ENCODE measurements around the gene OGFR. TPM values are rescaled to one million over a fixed set of nuclear protein-coding genes. Genes with fewer than 3 reads are reported as not detected.

The OGFR gene
- total RNA-seq, 2 experiments from 2014 or later: 67.0 to 76.6 TPM

DNA sequence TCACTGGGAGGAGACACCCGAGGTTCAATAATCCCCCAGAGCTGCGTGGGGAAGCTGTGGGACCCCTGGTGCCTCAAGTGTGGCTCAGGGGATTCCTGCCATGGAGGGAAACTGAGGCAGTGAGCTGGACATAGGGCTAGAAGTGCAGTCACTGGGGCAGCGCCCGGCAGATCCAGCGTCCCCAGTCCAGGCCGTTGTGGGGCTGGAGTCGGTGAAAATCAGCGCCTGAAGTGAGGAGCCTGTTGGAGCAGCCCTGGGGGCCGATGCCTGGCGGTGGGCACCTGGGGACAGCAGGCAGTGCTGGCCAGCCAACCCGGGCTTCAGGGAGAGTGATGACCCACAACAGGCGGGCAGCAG lies 10.1 kb downstream of the OGFR start:
- ChIA-PET POLR2A (interaction anchor here (1.5 kb wide), 1 partner anchor 47 kb away, joined by 3 read pairs; the partner anchor contains the start of gene TCFL5), CTCF (no interaction called here)
- no peak for DNase-seq
- ATAC-seq: no peak
- Mint-ChIP-seq H3K9me3 (ENCODE audit: insufficient read depth) (no peaks in the 10 kb centered on the region), H3K27me3 (ENCODE audit: low read depth) (peaks cover 25% of the 10 kb centered on the region), H3K4me1 (ENCODE audit: low read depth) (peaks cover 4% of the 10 kb centered on the region), H3K36me3 (ENCODE audit: low read depth) (peaks cover 15% of the 10 kb centered on the region), H3K4me3 (no peak overlapping the region), H3K27ac (no peak overlapping the region)

DNA sequence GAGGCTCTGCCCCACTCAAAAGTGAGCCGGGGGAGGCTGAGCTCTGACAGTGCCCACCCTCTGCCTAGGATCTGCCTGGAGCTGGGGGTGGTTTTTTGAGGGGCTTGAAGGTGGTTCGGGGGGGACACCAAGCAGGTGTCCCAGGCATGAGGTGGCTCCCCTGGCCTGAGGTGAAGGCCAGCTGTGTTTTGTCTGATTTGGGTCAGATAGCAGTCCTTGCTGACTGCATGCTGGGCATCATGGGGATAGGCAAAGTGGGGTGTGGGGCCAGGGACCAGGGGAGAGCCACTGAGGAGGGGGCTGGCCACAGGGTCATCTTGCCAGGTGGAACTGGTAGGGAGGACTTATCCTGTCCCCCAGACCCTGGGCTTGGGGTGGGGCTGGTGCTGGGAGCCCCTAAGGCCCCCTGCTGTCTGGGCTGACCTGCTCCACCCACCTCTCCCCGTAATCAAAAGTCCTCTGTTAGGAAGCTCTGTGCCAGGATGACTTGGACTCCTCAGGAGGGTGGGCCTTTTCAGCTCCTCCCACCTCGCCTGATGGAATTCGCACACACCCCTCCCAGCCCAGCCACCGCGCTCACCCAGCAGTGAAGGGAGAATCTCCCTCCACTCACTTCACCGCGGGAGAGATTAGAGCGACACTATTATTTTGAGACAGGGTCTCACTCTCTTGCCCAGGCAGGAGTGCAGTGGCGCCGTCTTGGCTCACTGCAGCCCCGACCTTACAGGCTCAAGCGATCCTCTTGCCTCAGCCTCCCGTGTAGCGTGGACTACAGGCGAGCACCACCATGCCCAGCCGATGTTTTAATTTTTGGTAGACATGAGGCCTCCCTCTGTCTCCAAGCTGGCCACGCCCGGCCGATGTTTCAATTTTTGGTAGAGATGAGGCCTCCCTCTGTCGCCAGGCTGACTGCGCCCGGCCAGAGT lies 10.7 kb downstream of the OGFR start:
- CTCF ChIA-PET: no interaction called here
- POLR2A ChIA-PET: interaction anchor here (1.5 kb wide), 1 partner anchor 46 kb away, joined by 3 read pairs; the partner anchor contains the start of gene TCFL5

DNA sequence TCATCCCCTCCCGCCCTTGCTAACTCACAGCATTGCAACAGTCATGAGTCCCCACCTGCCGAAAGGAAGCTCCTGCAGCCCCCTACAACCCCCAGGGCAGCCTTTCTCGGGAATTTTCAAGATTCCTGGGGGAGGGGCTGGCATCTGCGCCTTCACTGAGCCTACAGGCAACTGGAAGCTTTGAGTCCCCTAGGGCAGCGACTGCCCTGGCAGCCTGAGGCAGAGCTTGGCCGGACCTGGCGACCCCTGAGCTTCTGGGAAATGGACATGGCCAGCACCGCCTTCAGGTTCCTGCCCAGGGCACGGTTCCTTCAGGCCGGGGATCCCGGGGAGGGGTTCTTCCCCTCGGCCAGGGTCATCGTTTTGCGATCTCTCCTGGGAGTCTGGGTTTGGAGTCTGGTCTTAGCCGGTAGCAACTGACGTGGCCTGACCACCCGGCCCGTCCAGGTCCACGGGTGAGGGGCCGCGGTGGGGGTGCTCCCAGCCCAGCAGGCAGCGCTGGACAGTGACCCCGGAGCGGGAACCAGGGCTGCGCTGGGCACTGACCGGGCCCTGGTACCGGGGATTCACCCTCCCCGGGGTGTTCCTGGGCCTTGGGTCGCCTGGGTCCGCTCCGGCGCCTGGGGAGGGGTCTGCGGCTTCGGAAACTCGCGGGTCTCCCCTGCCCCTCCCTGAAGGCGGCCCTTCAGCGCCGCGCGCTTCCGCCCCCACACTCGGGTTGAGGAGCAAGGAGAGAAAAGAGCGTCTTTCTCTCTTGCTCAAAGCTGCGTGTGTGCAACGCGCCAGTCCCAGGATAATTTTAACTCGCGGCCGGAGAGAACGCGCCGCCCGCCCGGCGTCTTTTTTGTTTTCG lies 11.6 kb downstream of the OGFR start:
- ChIA-PET CTCF (interaction anchor here (1.0 kb wide), 1 partner anchor 8 kb away, joined by 3 read pairs; no protein-coding TSS in a partner anchor), POLR2A (interaction anchor here (1.3 to 1.5 kb wide), 2 partner anchors 11 to 45 kb away, joined by 3 read pairs; partner anchors contain the start of gene TCFL5)
- no peak for ATAC-seq
- DNase-seq: no peak
- H3K36me3 Mint-ChIP-seq (ENCODE audit: low read depth): peaks cover 9% of the 10 kb centered on the region
- peak overlapping the region; percentile 22 for H3K4me3 Mint-ChIP-seq
- peaks cover 4% of the 10 kb centered on the region for H3K4me1 Mint-ChIP-seq (ENCODE audit: low read depth)
- H3K27ac Mint-ChIP-seq: no peak overlapping the region
- peaks cover 25% of the 10 kb centered on the region for H3K27me3 Mint-ChIP-seq (ENCODE audit: low read depth)
- H3K9me3 Mint-ChIP-seq (ENCODE audit: insufficient read depth): no peaks in the 10 kb centered on the region

More for the DNA sequence above, 10.7 kb downstream of the OGFR start:
- Mint-ChIP-seq H3K4me3 (no peak overlapping the region), H3K36me3 (ENCODE audit: low read depth) (peaks cover 10% of the 10 kb centered on the region), H3K27me3 (ENCODE audit: low read depth) (peaks cover 25% of the 10 kb centered on the region), H3K9me3 (ENCODE audit: insufficient read depth) (no peaks in the 10 kb centered on the region), H3K27ac (no peak overlapping the region), H3K4me1 (ENCODE audit: low read depth) (peaks cover 4% of the 10 kb centered on the region)
- no peak for DNase-seq
- ATAC-seq: no peak

DNA sequence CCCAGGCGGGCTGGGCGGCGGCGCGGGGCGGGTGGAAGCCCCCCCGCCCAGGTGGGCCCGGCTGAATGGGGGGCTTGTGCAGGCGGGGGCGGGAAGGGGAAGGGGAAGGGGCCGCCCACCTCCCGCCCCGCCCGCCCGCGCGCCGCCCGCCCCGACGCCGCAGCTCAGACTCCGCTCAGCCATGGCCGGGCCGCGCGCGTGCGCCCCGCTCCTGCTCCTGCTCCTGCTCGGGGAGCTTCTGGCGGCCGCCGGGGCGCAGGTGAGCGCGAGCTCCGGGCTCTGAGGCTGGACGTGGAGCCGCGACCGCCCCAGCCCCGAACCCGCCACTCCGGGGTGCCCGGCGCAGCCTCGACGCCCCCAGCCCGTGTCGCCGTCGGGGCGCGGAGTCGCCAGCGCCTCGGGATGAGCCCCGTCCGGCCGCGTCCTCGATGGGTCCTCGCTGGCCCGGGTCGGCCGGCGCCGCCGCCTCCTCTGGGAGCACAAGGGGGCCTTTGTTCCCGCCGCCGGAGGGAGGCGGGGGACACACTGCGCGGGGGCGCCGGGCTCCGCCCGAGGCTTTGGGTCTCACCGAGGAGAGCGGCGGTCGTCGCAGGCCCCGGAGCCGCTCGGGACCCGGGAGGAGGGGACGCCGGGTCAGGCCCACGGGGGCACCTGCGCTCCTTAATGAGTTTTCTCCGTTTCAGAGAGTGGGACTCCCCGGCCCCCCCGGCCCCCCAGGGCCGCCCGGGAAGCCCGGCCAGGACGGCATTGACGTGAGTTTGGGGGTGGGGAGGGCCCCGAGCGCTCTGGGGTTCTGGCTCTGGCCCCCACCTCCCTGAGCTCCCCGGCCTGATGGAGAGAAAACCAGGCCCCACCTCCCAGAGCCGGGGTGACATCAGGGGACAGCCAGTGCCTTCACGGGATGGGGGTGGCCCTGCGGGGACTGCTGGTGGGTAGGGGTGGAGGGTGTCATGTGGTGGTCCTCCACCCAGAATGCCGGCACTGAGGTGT lies 12.5 kb downstream of the OGFR start, which contains the start of gene COL9A3:
Gene COL9A3, plus strand, starts transcription at position 167 of the 990 bp plus-strand sequence. Its CDS starts 15 bp downstream, at position 182.
- peaks cover 25% of the 10 kb centered on the region for H3K27me3 Mint-ChIP-seq (ENCODE audit: low read depth)
- no peak within 1 kb of the TSS for H3K27ac Mint-ChIP-seq
- peaks cover 4% of the 10 kb centered on the region for H3K4me1 Mint-ChIP-seq (ENCODE audit: low read depth)
- ChIA-PET POLR2A (interaction anchor here (1.3 kb wide), 1 partner anchor 12 kb away, joined by 3 read pairs; no protein-coding TSS in a partner anchor), CTCF (interaction anchor here (1.0 kb wide), 1 partner anchor 9 kb away, joined by 3 read pairs; no protein-coding TSS in a partner anchor)
- no peaks in the 10 kb centered on the region for H3K9me3 Mint-ChIP-seq (ENCODE audit: insufficient read depth)
- peaks cover 5% of the 10 kb centered on the region for H3K36me3 Mint-ChIP-seq (ENCODE audit: low read depth)
- H3K4me3 Mint-ChIP-seq: peak within 1 kb of the TSS; percentile 22
- ATAC-seq (peak; percentile 45), DNase-seq (no peak)

DNA sequence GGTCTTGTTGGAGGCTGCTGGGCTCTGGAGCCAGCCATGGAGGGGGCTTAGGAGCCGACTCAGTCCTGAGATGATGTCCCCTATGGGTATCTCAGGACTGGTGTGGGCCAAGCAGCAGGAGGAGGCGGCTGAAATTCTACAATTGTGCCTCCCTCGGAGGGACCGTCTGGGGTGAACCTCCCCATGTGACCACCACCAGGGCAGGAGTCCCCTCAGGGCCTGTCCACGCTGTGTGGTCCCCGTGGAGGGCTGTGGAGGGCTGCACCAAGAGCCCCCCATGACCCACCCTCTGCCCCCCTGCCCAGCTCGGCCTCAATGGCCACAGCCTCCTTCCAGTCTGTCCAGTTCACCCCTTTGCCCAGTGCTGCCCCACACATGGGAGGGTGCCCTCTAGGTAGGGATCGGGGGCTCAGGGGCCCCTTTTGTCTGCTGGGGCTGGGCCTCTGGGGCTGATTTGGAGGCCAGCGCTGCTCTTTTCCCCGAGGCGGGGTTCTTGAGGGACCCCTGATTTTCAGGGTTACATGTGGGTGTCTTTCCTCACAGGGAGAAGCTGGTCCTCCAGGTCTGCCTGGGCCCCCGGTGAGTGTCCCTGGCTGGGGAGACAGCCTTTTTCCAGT lies 13.4 kb downstream of the OGFR start:
- ATAC-seq (no peak), DNase-seq (no peak)
- CTCF ChIA-PET: no interaction called here
- Mint-ChIP-seq H3K9me3 (ENCODE audit: insufficient read depth) (no peaks in the 10 kb centered on the region), H3K4me3 (no peak overlapping the region), H3K27me3 (ENCODE audit: low read depth) (peaks cover 25% of the 10 kb centered on the region), H3K4me1 (ENCODE audit: low read depth) (peaks cover 6% of the 10 kb centered on the region), H3K36me3 (ENCODE audit: low read depth) (no peaks in the 10 kb centered on the region), H3K27ac (no peak overlapping the region)
- POLR2A ChIA-PET: no interaction called here

DNA sequence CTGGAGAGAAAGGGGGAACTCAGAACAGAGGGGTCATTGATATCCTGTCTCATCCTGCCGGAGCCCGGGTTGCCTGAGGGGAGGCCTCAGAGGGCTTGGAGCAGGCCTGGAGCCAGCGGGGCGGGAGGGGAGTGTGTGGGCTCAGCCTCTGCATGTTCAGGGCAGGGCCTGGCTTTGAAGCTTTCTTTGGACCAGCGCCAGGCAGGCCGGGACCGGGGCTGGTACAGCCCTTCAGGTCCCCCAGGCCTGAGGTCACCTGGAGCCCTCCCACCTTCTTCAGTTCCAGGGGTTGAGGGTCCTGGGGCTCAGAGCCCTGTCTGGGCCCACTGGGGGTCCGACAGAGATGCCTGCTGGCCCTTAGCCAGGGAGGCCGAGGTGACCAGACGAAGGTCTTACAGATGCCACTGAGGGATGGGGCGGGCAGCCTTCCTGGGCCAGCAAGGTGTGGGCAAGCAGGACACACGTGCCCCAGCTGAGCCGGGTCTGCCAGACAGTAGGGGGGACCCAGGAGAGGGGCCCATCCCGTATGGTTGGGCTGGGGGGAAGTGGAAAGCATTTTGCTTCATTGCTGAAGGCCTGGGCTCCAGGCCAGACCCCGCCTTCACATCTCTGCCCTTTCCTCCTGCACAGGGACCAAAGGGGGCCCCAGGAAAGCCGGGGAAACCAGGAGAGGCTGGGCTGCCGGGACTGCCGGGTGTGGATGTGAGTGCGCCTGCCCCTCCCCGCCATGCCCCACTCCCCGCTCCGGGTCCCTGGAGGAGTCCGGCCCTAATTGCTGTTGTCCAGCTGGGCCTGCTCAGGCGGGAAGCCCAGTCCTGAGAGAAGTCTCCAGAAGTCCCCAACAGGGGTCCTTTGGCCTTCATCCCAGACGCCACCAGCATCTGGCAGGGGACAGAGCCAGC lies 14.2 kb downstream of the OGFR start:
- POLR2A ChIA-PET: no interaction called here
- H3K4me3 Mint-ChIP-seq: no peak overlapping the region
- peaks cover 6% of the 10 kb centered on the region for H3K4me1 Mint-ChIP-seq (ENCODE audit: low read depth)
- H3K9me3 Mint-ChIP-seq (ENCODE audit: insufficient read depth): no peaks in the 10 kb centered on the region
- no peak for DNase-seq
- no peak for ATAC-seq
- CTCF ChIA-PET: interaction anchor here (1.9 kb wide), 1 partner anchor 10 kb away, joined by 9 read pairs; no protein-coding TSS in a partner anchor
- H3K27me3 Mint-ChIP-seq (ENCODE audit: low read depth): peaks cover 25% of the 10 kb centered on the region
- no peaks in the 10 kb centered on the region for H3K36me3 Mint-ChIP-seq (ENCODE audit: low read depth)
- H3K27ac Mint-ChIP-seq: no peak overlapping the region

DNA sequence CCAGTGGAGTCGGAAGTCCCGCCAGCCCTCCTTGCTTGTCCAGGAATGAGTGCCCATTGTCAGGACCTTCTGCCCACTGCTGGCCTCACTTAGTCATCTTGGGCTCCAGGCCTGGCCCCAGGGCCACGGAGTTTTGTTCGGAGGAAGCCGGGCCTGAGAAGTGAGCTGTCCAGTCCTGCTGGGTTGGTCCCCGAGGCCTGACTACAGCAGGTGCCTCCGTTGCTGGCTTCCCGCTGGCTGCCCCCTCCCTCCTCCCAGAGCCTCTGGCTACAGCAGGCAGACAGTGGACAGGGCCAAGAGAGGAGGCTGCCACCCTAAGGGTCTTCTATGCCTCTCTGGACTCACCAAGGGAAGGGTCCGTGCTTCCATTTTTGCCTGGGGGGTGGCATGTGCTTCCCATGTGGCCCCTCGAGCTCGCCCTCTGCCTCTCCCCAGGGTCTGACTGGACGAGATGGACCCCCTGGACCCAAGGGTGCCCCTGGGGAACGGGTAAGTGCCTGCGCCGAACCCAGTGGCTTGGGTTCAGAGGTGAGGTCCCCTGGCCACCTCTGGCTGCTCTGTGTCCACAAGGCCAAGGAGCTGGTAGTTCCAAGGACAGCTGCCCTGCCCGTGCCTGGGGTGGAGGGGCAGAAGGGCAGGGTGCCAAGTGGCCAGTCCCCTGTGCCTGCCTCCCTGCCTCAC lies 15.0 kb downstream of the OGFR start:
- Mint-ChIP-seq H3K27me3 (ENCODE audit: low read depth) (peaks cover 23% of the 10 kb centered on the region), H3K4me3 (no peak overlapping the region), H3K27ac (no peak overlapping the region), H3K9me3 (ENCODE audit: insufficient read depth) (no peaks in the 10 kb centered on the region), H3K36me3 (ENCODE audit: low read depth) (no peaks in the 10 kb centered on the region), H3K4me1 (ENCODE audit: low read depth) (peaks cover 6% of the 10 kb centered on the region)
- ChIA-PET POLR2A (no interaction called here), CTCF (interaction anchor here (1.9 kb wide), 1 partner anchor 11 kb away, joined by 9 read pairs; no protein-coding TSS in a partner anchor)
- no peak for ATAC-seq
- no peak for DNase-seq

DNA sequence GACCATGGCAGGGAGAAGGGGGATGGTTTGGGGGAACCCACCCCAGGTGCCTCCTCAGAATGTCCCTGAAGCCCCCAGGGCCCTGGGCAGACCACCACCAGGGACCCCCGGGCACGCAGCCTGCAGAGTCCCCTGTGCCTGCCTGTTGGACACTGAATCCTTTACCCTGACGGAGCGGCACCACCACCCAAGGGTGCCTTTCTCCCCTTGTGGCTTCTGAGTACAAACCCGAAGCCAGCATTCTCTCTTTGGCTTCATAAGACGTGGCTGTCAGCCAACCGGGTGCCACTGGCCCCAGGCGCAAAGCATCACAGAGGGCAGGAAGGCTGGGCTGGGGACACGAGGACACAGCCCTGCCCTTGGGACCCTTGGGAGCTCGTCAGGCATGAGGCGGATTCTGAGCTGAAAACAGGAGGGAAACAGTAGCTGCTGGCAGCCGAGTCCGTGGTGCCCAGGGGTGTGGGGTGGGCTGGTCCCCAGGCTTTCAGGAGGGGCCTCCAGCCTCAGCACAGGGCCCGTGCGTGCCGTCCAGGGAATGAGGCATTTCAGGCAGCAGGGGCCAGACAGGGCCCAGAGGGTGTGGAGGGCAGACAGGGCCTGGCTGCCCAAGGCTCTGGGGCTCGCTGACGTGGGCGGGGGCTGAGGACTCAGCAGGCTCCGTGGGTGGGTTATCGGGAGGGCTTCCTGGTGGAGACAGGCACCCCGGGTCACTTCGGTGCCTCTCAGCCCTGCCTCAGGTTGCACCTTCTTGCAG lies 15.8 kb downstream of the OGFR start:
- Mint-ChIP-seq H3K27ac (no peak overlapping the region), H3K4me3 (no peak overlapping the region), H3K27me3 (ENCODE audit: low read depth) (peaks cover 18% of the 10 kb centered on the region), H3K4me1 (ENCODE audit: low read depth) (peaks cover 5% of the 10 kb centered on the region), H3K9me3 (ENCODE audit: insufficient read depth) (no peaks in the 10 kb centered on the region), H3K36me3 (ENCODE audit: low read depth) (no peaks in the 10 kb centered on the region)
- ATAC-seq: no peak
- no peak for DNase-seq
- ChIA-PET CTCF (interaction anchor here (1.9 kb wide), 1 partner anchor 12 kb away, joined by 9 read pairs; no protein-coding TSS in a partner anchor), POLR2A (no interaction called here)

DNA sequence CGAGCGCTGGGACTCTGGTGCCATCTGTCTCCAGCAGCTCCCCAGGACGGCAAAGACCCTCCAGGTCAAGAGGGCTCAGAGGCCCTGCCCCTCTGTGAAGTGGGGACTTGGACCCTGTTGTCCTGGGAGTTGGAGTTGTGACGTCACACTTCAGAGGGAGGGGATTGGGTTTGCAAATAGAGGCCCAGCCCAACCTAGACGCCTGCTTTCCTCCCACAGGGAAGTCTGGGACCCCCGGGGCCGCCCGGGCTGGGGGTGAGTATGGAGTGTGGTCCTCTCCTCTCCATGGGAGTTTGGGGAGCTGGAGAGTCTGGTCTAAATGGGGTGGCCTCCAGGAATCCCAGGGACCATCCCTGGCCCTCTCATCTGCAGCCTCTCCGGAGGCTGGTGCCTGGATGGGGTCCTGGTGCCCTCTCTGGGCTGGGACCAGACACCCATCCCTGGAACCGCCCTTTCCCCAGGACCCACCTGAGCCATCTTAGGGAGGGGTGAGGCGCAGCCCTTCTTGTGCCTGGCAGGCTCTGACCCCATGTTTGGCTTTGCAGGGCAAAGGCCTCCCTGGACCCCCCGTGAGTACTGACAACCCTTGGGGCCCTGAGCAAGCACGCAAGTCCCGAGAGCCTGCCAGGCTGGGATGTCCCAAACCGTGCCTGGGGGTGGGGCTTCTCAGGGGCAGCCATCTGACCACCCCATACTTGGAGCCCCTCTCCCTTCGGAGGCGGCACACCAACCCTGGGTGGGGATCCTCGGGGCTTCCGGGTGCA lies 16.5 kb downstream of the OGFR start:
- POLR2A ChIA-PET: no interaction called here
- H3K9me3 Mint-ChIP-seq (ENCODE audit: insufficient read depth): no peaks in the 10 kb centered on the region
- CTCF ChIA-PET: no interaction called here

More for the DNA sequence above, 16.5 kb downstream of the OGFR start:
- Mint-ChIP-seq H3K4me3 (no peak overlapping the region), H3K27me3 (ENCODE audit: low read depth) (peaks cover 11% of the 10 kb centered on the region), H3K4me1 (ENCODE audit: low read depth) (peaks cover 2% of the 10 kb centered on the region), H3K36me3 (ENCODE audit: low read depth) (no peaks in the 10 kb centered on the region), H3K27ac (no peak overlapping the region)
- DNase-seq (no peak), ATAC-seq (no peak)

All from activated CD8-positive, alpha-beta T cell treated with anti-CD3 and anti-CD28 coated beads, Interleukin-2, amount 10 ng/mL, durations not matched to agents 7 days and 5 days (primary cell).